PFSK-1 (cell line): ENCODE results near the gene MCHR1.

ENCODE experiments used
- FOXP2 ChIP-seq: optimal IDR thresholded peaks from 2 replicates; pipeline ENCODE3; 2011; ENCODE audit warnings: borderline replicate concordance, control low read depth, inconsistent platforms; ENCODE audit not compliant: insufficient read depth; ENCODE audit errors: extremely low read length, extremely low read depth
- POLR2AphosphoS5 ChIP-seq: IDR thresholded peaks from 2 replicates; pipeline ENCODE4 v1.6.1; 2012; ENCODE audit warnings: low read depth, mild to moderate bottlenecking, control low read depth, low read length, moderate library complexity
- SIN3A ChIP-seq: IDR thresholded peaks from 2 replicates; pipeline ENCODE4 v1.6.1; 2012; ENCODE audit warnings: mild to moderate bottlenecking, low read length, moderate library complexity, borderline replicate concordance; ENCODE audit not compliant: insufficient read depth
- TAF1 ChIP-seq: IDR thresholded peaks from 2 replicates; pipeline ENCODE4 v1.6.1; 2012; ENCODE audit warnings: low read length, control low read depth, borderline replicate concordance; ENCODE audit not compliant: insufficient read depth
- TF ChIP-seq, protein P1 (sequence below), 2 experiments: IDR thresholded peaks; 2 replicates each; pipeline versions ENCODE4 v1.6.1 to v1.8.0; 2011 to 2012; ENCODE audit warnings: low read depth in 2 of 2, low read length in 2 of 2, control low read depth in 1 of 2, inconsistent platforms in 1 of 2, mild to moderate bottlenecking in 1 of 2, moderate library complexity in 1 of 2; ENCODE audit not compliant: insufficient read depth in 1 of 2

The MCHR1 gene

DNA sequence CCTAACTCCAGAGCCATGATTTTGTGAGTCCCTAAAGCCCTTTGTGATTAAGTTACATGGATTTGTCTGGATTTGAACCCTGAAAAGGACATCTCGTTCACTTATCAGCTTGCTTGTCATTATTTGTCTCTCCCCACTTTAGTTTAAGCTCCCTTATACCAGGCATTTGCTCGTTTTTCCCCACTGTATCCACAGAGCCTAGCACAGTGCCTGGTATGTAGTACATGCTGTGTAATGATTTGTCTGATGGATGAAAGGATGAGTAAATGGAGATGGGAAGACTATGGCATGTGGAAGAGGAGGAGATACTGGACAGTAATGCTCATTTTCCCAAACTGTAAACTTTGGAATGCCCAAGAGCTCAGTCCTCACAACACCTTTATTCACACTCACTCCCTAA is 9.2 kb upstream of the MCHR1 start:
- TF ChIP-seq, protein P1, sequence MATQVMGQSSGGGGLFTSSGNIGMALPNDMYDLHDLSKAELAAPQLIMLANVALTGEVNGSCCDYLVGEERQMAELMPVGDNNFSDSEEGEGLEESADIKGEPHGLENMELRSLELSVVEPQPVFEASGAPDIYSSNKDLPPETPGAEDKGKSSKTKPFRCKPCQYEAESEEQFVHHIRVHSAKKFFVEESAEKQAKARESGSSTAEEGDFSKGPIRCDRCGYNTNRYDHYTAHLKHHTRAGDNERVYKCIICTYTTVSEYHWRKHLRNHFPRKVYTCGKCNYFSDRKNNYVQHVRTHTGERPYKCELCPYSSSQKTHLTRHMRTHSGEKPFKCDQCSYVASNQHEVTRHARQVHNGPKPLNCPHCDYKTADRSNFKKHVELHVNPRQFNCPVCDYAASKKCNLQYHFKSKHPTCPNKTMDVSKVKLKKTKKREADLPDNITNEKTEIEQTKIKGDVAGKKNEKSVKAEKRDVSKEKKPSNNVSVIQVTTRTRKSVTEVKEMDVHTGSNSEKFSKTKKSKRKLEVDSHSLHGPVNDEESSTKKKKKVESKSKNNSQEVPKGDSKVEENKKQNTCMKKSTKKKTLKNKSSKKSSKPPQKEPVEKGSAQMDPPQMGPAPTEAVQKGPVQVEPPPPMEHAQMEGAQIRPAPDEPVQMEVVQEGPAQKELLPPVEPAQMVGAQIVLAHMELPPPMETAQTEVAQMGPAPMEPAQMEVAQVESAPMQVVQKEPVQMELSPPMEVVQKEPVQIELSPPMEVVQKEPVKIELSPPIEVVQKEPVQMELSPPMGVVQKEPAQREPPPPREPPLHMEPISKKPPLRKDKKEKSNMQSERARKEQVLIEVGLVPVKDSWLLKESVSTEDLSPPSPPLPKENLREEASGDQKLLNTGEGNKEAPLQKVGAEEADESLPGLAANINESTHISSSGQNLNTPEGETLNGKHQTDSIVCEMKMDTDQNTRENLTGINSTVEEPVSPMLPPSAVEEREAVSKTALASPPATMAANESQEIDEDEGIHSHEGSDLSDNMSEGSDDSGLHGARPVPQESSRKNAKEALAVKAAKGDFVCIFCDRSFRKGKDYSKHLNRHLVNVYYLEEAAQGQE (IDR thresholded peaks at IDR 0.05; ENCODE audit: insufficient read depth in 1 of 2, low read depth in 2 of 2, low read length in 2 of 2), result no peak
- TF ChIP-seq TAF1 (no peak), SIN3A (no peak), FOXP2 (no peak), POLR2AphosphoS5 (no peak)

DNA sequence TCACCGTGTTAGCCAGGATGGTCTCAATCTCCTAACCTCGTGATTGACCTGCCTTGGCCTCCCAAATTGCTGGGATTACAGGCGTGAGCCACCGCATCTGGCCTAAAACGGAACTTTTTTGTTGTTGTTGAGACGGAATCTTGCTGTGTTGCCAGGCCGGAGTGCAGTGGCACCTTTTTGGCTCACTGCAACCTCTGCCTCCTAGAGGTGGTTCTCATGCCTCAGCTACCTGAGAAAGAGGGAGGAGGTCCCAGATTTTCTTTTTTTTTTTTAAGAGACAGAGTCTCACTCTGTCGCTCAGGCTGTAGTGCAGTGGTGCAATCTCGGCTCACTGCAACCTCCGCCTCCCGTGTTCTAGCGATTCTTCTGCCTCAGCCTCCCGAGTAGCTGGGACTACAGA is 7.9 kb upstream of the MCHR1 start:
- TF ChIP-seq SIN3A, result no peak
- TF ChIP-seq TAF1, result no peak
- TF ChIP-seq, protein P1 (IDR thresholded peaks at IDR 0.05; ENCODE audit: insufficient read depth in 1 of 2, low read depth in 2 of 2, low read length in 2 of 2), result no peak
- TF ChIP-seq FOXP2, result no peak
- no peak for TF ChIP-seq POLR2AphosphoS5

DNA sequence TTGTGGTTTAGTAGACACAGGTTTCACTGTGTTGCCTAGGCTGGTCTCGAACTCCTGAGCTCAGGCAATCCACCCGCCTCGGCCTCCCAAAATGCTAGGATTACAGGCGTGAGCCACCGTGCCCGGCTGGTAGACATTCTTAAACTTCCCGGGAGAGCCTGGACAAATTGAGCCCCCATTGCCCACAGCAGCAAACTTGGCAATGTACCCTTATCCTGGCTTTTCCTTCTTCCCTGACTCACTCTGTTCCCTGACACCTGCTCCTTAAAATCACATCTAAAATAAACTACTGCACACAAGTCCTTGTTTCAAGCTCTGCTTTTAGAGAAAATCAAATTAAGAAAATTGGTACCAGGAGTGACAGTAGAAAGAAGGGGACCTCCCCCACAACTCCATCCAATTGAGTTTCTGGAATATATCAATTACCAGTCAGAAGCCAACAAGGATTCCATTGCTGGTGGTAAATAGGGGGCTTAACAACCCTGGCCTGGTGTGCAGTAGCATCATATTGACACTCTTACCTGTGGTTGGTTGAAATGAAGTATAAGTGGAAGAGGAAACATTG is 7.4 kb upstream of the MCHR1 start:
- TF ChIP-seq, protein P1 (IDR thresholded peaks at IDR 0.05; ENCODE audit: insufficient read depth in 1 of 2, low read depth in 2 of 2, low read length in 2 of 2), result no peak
- TF ChIP-seq SIN3A, result no peak
- TF ChIP-seq POLR2AphosphoS5, result no peak
- TF ChIP-seq FOXP2, result no peak
- TF ChIP-seq TAF1, result no peak

DNA sequence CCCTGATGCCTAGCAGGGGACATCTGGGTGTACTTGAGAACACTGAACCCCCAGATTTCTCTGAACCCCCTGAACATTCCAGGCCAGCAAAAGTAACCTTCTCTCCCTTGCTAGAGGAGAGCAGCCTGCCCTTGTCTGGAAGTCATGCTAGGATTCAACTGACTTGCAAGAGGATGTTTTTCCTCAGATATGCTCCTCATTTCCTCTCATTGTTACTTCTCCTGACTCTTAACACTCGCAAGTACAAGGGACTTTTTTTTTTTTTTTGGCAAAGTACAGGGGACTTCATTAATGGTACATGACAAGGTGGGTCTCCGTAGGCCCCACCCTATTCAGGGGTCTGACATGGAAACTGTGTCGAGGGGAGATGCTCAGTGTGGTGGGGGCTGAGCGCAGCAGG is 6.3 kb upstream of the MCHR1 start:
- TF ChIP-seq, protein P1 (IDR thresholded peaks at IDR 0.05; ENCODE audit: insufficient read depth in 1 of 2, low read depth in 2 of 2, low read length in 2 of 2), result no peak
- TF ChIP-seq POLR2AphosphoS5, result no peak
- TF ChIP-seq TAF1, result no peak
- TF ChIP-seq FOXP2, result no peak

DNA sequence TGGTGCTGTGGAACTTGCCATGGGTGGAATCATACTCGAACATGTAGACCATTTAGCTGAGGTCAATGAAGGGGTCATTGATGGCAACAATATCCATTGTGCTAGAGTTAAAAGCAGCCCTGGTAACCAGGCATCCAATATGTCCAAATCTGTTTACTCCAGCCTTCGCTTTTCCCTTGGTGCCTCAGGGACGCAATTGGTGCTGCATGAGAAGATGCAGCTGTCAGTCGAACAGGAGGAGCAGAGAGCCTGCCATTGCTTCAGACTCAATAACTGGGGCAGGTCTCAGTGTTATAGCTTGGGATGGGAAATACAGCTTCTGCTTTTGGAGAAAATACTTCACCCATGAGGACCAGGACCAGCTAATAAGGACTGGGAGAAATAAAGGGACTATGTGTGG is 5.0 kb upstream of the MCHR1 start:
- TF ChIP-seq TAF1, result no peak
- TF ChIP-seq SIN3A, result no peak
- TF ChIP-seq, protein P1 (IDR thresholded peaks at IDR 0.05; ENCODE audit: insufficient read depth in 1 of 2, low read depth in 2 of 2, low read length in 2 of 2), result no peak
- TF ChIP-seq POLR2AphosphoS5, result no peak
- TF ChIP-seq FOXP2, result no peak
